Effector CD8-positive, alpha-beta T cell (primary cell): ENCODE results near the gene APOC4.
"Not testable (repeated sequence)": the region's sequence is repeated elsewhere in the genome, so short reads cannot be mapped to it uniquely, and the experiment has no call there.

Source experiments
- DNase-seq: peaks from one replicate; lab custom pipeline; 2025; lab: John Stamatoyannopoulos, UW
- total RNA-seq, 4 experiments: gene quantifications; one replicate each; lab custom pipeline; 2026; lab: John Stamatoyannopoulos, UW

The APOC4 gene
- total RNA-seq: 0 reads per million in 4 experiments

- DNase-seq: no peak
Observed at GRCh38 chr19:44942067-44942571, at the start of gene APOC4. APOC4 (plus strand) TSS chr19:44942237; CDS start chr19:44942278, 41 bp downstream.

GRCh38 chr19:44892932-44893331, 49.1 kb upstream of the APOC4 start:
- DNase-seq: no peak

GRCh38 chr19:44893332-44894051, 48.5 kb upstream of the APOC4 start:
- DNase-seq: no peak

- DNase-seq: no peak
Observed at GRCh38 chr19:44894052-44894400, 48.0 kb upstream of the APOC4 start.

- no peak for DNase-seq
Observed at GRCh38 chr19:44894946-44895345, 47.1 kb upstream of the APOC4 start.

- no peak for DNase-seq
Observed at GRCh38 chr19:44897835-44898234, 44.2 kb upstream of the APOC4 start.

- no peak for DNase-seq
Observed at GRCh38 chr19:44900328-44901244, 41.5 kb upstream of the APOC4 start.

GRCh38 chr19:44903216-44903601, 38.8 kb upstream of the APOC4 start:
- no peak for DNase-seq

GRCh38 chr19:44903602-44904425, 38.2 kb upstream of the APOC4 start:
- peak; percentile 59 for DNase-seq

- DNase-seq: no peak
Observed at GRCh38 chr19:44904426-44904994, 37.5 kb upstream of the APOC4 start.

GRCh38 chr19:44905437-44906160, 36.4 kb upstream of the APOC4 start, which contains the start of gene APOE:
APOE (plus strand) TSS chr19:44905796; CDS start chr19:44906625, 829 bp downstream.
- DNase-seq: no peak

GRCh38 chr19:44907613-44908012, 34.4 kb upstream of the APOC4 start:
- no peak for DNase-seq

- no peak for DNase-seq
Observed at GRCh38 chr19:44908074-44908835, 33.8 kb upstream of the APOC4 start.

- no peak for DNase-seq
Observed at GRCh38 chr19:44908836-44909261, 33.2 kb upstream of the APOC4 start.

- no peak for DNase-seq
Observed at GRCh38 chr19:44909775-44910174, 32.3 kb upstream of the APOC4 start.

GRCh38 chr19:44911896-44912295, 30.1 kb upstream of the APOC4 start:
- DNase-seq: not testable (repeated sequence)

GRCh38 chr19:44912854-44913253, 29.2 kb upstream of the APOC4 start:
- no peak for DNase-seq

GRCh38 chr19:44913512-44914432, 28.3 kb upstream of the APOC4 start:
- not testable (repeated sequence) for DNase-seq
